Type B pancreatic cell (in vitro differentiated cells): ENCODE measurements around the gene ABTB2. TPM values are rescaled to one million over a fixed set of nuclear protein-coding genes. Genes with fewer than 3 reads are reported as not detected.

Source experiments
- DNase-seq: peaks from one replicate; pipeline ENCODE4 v3.0.0; 2021; ENCODE audit warnings: mixed read lengths; ENCODE audit not compliant: unreplicated experiment; ENCODE audit errors: extremely low spot score
- H3K27ac Mint-ChIP-seq: 2 replicates; pipeline ENCODE4 v1.8.0; 2021; ENCODE audit warnings: mild to moderate bottlenecking, mixed read lengths
- H3K27me3 Mint-ChIP-seq: 2 replicates; pipeline ENCODE4 v1.8.0; 2021; ENCODE audit warnings: mixed read lengths
- H3K36me3 Mint-ChIP-seq: 2 replicates; pipeline ENCODE4 v1.8.0; 2021; ENCODE audit warnings: mixed read lengths
- H3K4me1 Mint-ChIP-seq: one replicate; pipeline ENCODE4 v1.8.0; 2021; ENCODE audit warnings: mixed read lengths; ENCODE audit not compliant: unreplicated experiment
- H3K4me3 Mint-ChIP-seq: 2 replicates; pipeline ENCODE4 v1.8.0; 2021; ENCODE audit warnings: mild to moderate bottlenecking, mixed read lengths
- H3K9me3 Mint-ChIP-seq: 2 replicates; pipeline ENCODE4 v1.8.0; 2021; ENCODE audit warnings: mixed read lengths
- total RNA-seq: library from RNA; stranded (reverse); gene quantifications from 2 replicates; pipeline ENCODE4 v1.2.1, GENCODE V29; 2021; ENCODE audit warnings: low replicate concordance
- TF ChIP-seq, protein P1 (sequence below): fragments of 200-600 bp; sonication (generic); conservative IDR thresholded peaks from 2 replicates; pipeline ENCODE4 v1.5.0; 2021; ENCODE audit warnings: antibody characterized with exemption, mild to moderate bottlenecking

The ABTB2 gene
- total RNA-seq, 1 donor from 2014 or later, result 13.5 TPM

GRCh38 chr11:34346551-34346950 is 11.3 kb downstream of the ABTB2 start:
- no peak overlapping the region for H3K27ac Mint-ChIP-seq
- H3K27me3 Mint-ChIP-seq, result no peaks in the 10 kb centered on the region
- peaks cover 10% of the 10 kb centered on the region for H3K9me3 Mint-ChIP-seq
- no peak overlapping the region for H3K4me3 Mint-ChIP-seq
- peaks cover 52% of the 10 kb centered on the region for H3K4me1 Mint-ChIP-seq
- no peak for DNase-seq
- TF ChIP-seq, protein P1, sequence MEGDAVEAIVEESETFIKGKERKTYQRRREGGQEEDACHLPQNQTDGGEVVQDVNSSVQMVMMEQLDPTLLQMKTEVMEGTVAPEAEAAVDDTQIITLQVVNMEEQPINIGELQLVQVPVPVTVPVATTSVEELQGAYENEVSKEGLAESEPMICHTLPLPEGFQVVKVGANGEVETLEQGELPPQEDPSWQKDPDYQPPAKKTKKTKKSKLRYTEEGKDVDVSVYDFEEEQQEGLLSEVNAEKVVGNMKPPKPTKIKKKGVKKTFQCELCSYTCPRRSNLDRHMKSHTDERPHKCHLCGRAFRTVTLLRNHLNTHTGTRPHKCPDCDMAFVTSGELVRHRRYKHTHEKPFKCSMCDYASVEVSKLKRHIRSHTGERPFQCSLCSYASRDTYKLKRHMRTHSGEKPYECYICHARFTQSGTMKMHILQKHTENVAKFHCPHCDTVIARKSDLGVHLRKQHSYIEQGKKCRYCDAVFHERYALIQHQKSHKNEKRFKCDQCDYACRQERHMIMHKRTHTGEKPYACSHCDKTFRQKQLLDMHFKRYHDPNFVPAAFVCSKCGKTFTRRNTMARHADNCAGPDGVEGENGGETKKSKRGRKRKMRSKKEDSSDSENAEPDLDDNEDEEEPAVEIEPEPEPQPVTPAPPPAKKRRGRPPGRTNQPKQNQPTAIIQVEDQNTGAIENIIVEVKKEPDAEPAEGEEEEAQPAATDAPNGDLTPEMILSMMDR, result no peak
- H3K36me3 Mint-ChIP-seq, result peaks cover 12% of the 10 kb centered on the region

DNA sequence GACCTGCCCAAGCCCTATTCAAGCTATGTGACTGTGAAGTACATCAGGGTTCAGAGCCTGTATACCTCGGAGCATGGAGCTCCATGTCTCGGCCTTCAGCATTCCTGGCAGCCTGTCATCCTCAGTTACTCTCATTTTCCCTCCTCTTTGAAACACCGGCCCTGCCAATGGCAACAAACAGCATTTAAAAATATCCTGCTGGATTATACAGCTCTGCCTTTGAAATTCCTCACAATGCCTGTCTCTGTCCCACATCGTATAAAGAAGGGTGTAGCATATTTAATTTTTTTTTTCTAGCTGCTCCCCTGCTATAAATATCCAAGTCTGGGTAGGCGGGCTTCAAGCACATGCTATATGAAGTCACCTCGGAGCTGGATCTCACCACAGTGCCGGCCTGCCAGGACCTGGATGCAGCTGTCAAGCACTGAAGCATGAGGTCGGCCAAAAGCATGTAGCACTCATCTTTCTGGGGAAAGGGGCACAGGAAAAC is 11.8 kb downstream of the ABTB2 start:
- Mint-ChIP-seq H3K4me3 (no peak overlapping the region), H3K27ac (no peak overlapping the region), H3K27me3 (no peaks in the 10 kb centered on the region), H3K9me3 (peaks cover 10% of the 10 kb centered on the region), H3K36me3 (peaks cover 9% of the 10 kb centered on the region), H3K4me1 (peaks cover 56% of the 10 kb centered on the region)
- TF ChIP-seq, protein P1, result no peak
- no peak for DNase-seq

DNA sequence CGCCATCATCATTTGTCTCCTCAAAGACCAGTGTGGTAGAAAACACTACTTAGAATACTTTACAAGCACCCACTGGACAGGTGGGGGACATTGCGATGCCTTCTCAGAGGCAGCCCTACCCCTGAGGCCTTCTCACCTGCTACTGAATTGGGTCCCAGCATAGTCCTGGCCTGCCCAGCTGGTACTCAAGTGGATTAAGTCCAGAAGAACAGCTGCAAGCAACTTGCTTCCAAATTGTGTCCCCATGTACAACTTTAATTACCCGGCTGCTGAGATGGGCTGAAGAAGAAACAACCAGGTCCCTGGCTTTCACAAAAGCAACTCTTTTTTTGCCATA is 12.3 kb downstream of the ABTB2 start:
- H3K4me3 Mint-ChIP-seq, result no peak overlapping the region
- TF ChIP-seq, protein P1, result no peak
- peaks cover 9% of the 10 kb centered on the region for H3K36me3 Mint-ChIP-seq
- peaks cover 60% of the 10 kb centered on the region for H3K4me1 Mint-ChIP-seq
- peaks cover 10% of the 10 kb centered on the region for H3K9me3 Mint-ChIP-seq
- H3K27ac Mint-ChIP-seq, result peak overlapping the region; percentile 19
- H3K27me3 Mint-ChIP-seq, result no peaks in the 10 kb centered on the region
- no peak for DNase-seq

DNA sequence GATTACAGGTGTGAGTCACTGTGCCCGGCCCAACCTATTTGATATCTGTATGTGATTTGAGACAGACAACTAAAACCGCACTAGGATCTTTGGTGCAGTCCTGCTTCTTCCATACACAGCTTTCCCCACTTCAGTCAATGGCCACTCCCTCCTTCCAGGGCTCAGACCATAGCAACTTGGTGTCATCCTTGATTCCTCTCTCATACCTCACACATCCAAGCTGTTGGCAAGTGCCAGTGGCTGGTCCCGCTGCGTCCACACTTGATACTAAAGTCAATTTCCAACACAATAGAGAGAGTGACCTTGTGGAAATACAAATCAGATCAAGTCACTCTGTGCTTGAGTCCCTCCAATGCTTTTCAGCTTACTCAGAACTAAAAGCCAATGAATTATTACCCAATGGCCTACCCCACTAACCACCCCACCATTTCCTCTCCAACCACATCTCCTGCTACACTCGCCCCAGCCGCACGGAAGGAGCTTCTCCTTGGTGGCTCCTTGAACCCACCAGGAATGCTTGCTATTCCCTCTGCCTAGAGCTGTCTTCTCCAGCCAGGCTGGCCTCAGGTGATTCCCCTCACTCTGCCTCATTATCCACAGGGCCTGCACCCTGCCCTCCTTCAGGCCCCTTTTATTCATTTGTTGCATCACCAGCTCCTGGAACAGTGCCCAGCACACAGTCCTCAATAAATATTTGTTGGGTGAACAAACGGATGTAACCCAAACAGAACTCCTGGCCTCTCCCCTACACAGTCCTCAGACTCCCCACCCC is 12.9 kb downstream of the ABTB2 start:
- TF ChIP-seq, protein P1, result no peak
- H3K4me1 Mint-ChIP-seq, result peaks cover 62% of the 10 kb centered on the region
- H3K4me3 Mint-ChIP-seq, result no peak overlapping the region
- no peak for DNase-seq
- no peaks in the 10 kb centered on the region for H3K27me3 Mint-ChIP-seq
- peak overlapping the region; percentile 19 for H3K27ac Mint-ChIP-seq
- H3K36me3 Mint-ChIP-seq, result peaks cover 9% of the 10 kb centered on the region
- H3K9me3 Mint-ChIP-seq, result peaks cover 10% of the 10 kb centered on the region

DNA sequence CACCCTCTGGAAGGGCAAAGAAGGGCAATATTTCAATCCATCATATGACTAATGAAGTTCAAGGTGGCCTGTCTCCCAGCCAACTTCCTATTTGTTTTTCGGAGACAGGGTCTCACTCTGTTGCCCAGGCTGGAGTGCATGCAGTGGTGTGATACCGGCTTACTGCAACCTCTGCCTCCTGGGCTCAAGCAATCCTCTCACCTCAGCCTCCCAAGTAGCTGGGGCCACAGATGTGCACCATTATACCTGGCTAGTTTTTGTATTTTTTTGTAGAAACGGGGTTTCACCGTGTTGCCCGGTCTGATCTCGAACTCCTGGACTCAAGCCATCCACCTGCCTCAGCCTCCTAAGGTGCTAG is 13.4 kb downstream of the ABTB2 start:
- H3K4me1 Mint-ChIP-seq, result peaks cover 66% of the 10 kb centered on the region
- H3K27me3 Mint-ChIP-seq, result no peaks in the 10 kb centered on the region
- no peak overlapping the region for H3K27ac Mint-ChIP-seq
- TF ChIP-seq, protein P1, result no peak
- no peak overlapping the region for H3K4me3 Mint-ChIP-seq
- H3K36me3 Mint-ChIP-seq, result peaks cover 9% of the 10 kb centered on the region
- H3K9me3 Mint-ChIP-seq, result peaks cover 10% of the 10 kb centered on the region
- DNase-seq, result no peak
